ENCODE measurements around the gene EXOSC9.

The EXOSC9 gene

DNA sequence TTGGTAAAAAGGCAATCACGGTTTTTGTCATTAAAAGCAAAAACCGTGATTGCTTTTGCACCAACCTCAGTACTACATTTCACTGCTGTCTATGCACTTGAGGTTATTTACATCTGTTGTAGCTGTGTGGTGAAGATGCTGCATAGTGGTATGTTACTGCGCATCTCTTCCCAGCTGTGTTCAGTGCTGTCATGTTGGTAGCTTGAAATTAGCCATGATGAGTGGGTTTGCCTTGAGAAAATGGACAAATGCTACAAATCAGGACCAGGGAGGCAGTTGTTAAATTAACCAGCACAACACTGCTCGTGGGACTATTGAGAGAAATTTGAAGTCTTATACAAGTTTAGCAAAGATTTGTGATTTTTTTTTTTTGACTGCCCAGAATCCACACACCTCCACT is 34.0 kb upstream of the EXOSC9 start:
- no peaks in the 10 kb centered on the region for H3K27me3 ChIP-seq
- TF ChIP-seq Cebpa-rat (IDR thresholded peaks at IDR 0.05), result no peak

GRCh38 chr4:121769341-121769740 is 31.8 kb upstream of the EXOSC9 start:
- Histone ChIP-seq H3K4me1 (no peaks in the 10 kb centered on the region), H4K20me1 (no peaks in the 10 kb centered on the region), H3K4me3 (no peak overlapping the region), H3K27ac (no peak overlapping the region), H3K9ac (no peak overlapping the region), H3K27me3 (no peaks in the 10 kb centered on the region), H3K4me2 (no peak overlapping the region), H3K9me3 (replicated peaks in 1 of 11) (peaks cover 8 to 12% (median 11%) of the 10 kb centered on the region in 11 experiments), H3K36me3 (no peaks in the 10 kb centered on the region)
- no peak for TF ChIP-seq Cebpa-rat (IDR thresholded peaks at IDR 0.05)

More for the DNA sequence above, 34.0 kb upstream of the EXOSC9 start:
- no peaks in the 10 kb centered on the region for H3K4me1 ChIP-seq
- no peak overlapping the region for H3K9ac ChIP-seq
- H3K9me3 ChIP-seq (replicated peaks in 1 of 11), result peaks cover 8 to 16% (median 11%) of the 10 kb centered on the region in 11 experiments
- H3K36me3 ChIP-seq, result no peaks in the 10 kb centered on the region
- H4K20me1 ChIP-seq, result no peaks in the 10 kb centered on the region
- no peak overlapping the region for H3K27ac ChIP-seq
- H3K4me3 ChIP-seq, result no peak overlapping the region
- no peak overlapping the region for H3K4me2 ChIP-seq

DNA sequence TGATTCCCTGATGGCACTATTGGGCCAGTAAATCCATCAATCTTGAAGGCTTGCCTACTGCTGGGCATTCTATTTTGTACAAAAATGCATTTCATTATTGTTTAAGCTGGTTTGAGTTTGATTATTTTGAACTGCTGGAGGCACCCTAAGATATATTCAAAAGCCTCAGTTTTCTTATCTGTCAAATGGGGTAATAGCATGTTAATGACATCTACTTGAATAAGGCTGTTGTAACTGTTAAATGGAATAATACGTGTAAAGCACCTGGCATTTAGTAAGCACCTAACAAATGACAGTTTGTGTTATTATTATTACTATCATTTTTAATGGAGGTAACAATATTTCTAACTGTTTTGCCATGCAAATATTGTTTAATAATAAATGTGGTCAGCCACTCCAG is 29.3 kb upstream of the EXOSC9 start:
- Histone ChIP-seq H3K4me1 (peaks cover 0 to 4% (median 0%) of the 10 kb centered on the region in 10 experiments; a peak in 1 of 20 replicates), H3K27me3 (no peaks in the 10 kb centered on the region), H4K20me1 (no peaks in the 10 kb centered on the region), H3K9ac (no peak overlapping the region), H3K9me3 (replicated peaks in 1 of 11) (no peaks in the 10 kb centered on the region), H3K4me3 (no peak overlapping the region), H3K36me3 (no peaks in the 10 kb centered on the region), H3K27ac (no peak overlapping the region), H3K4me2 (no peak overlapping the region)
- TF ChIP-seq Cebpa-rat (IDR thresholded peaks at IDR 0.05), result no peak

DNA sequence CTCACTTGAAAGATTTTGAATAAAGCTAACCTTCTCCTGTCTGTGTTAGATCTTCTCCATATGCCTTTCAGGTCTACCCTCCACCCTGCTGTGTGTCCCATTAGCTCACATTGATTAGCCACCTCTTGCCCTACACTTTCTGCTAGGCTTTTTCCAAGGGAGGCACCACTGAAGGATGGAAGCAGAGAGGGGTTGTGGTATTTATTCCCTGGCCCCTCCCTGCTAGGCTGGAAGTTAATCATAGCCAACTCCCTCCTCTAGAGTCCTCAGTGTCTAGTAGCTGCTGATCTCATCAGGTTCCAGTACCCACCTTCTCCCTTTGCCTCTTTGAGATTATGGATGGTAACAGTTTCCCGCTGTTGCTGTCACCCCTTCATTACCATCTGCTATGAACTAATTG is 27.2 kb upstream of the EXOSC9 start:
- no peaks in the 10 kb centered on the region for H4K20me1 ChIP-seq
- H3K4me1 ChIP-seq, result peaks cover 5 to 19% (median 11%) of the 10 kb centered on the region in 10 experiments; a peak in 17 of 20 replicates
- no peaks in the 10 kb centered on the region for H3K36me3 ChIP-seq
- no peak overlapping the region for H3K27ac ChIP-seq
- H3K4me2 ChIP-seq, result no peak overlapping the region
- no peak overlapping the region for H3K9ac ChIP-seq
- TF ChIP-seq Cebpa-rat (IDR thresholded peaks at IDR 0.05), result no peak
- no peak overlapping the region for H3K4me3 ChIP-seq
- no peaks in the 10 kb centered on the region for H3K27me3 ChIP-seq
- H3K9me3 ChIP-seq (replicated peaks in 1 of 11), result no peaks in the 10 kb centered on the region

- Histone ChIP-seq H3K4me1 (peaks cover 5 to 19% (median 11%) of the 10 kb centered on the region in 10 experiments; a peak in 17 of 20 replicates), H3K9me3 (replicated peaks in 1 of 11) (no peaks in the 10 kb centered on the region), H4K20me1 (no peaks in the 10 kb centered on the region), H3K4me3 (no peak overlapping the region), H3K4me2 (peak overlapping the region in 2 of 11 experiments; percentile 42 to 52; a peak in 2 of 22 replicates), H3K27ac (no peak overlapping the region), H3K27me3 (no peaks in the 10 kb centered on the region), H3K36me3 (no peaks in the 10 kb centered on the region), H3K9ac (no peak overlapping the region)
- no peak for TF ChIP-seq Cebpa-rat (IDR thresholded peaks at IDR 0.05)
Measured at GRCh38 chr4:121776610-121777401, 24.3 kb upstream of the EXOSC9 start.

GRCh38 chr4:121777625-121778024 is 23.5 kb upstream of the EXOSC9 start:
- no peaks in the 10 kb centered on the region for H3K9me3 ChIP-seq (replicated peaks in 1 of 11)
- no peaks in the 10 kb centered on the region for H3K36me3 ChIP-seq
- no peaks in the 10 kb centered on the region for H3K27me3 ChIP-seq
- H3K27ac ChIP-seq, result no peak overlapping the region; a peak in 1 of 22 replicates
- TF ChIP-seq Cebpa-rat (IDR thresholded peaks at IDR 0.05), result no peak
- no peak overlapping the region for H3K4me3 ChIP-seq
- H3K9ac ChIP-seq, result no peak overlapping the region
- H3K4me1 ChIP-seq, result peaks cover 5 to 19% (median 11%) of the 10 kb centered on the region in 10 experiments; a peak in 17 of 20 replicates
- H3K4me2 ChIP-seq, result peak overlapping the region; percentile 17 to 56 (median 46); a peak in 21 of 22 replicates
- H4K20me1 ChIP-seq, result no peaks in the 10 kb centered on the region

DNA sequence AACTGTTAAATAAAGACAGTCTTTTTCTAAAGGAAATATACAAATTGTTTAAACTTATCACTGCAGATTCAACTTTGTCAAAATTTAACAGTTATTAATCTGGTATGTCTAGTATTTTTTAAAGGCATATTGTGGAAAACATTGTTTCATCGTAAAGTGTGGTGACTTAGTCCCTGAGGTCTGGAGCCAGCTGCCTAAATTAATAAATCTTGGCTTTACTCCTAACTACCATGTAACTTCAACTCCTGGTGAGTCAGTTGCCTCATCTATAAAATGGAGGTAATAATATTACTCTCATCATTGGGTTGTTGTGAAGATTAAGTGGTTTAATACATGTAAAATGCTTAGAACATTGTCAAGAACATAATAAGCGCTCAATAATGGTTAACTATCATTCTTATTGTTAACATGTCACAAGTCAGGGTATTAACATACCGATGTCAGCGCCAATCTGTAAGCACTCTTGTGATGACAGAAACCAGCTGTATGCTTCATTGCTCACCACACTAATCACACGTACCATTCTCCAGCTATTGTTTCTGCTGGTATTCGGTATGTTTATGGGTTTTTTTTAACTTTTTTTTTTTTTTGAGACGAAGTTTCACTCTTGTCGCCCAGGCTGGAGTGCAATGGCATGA is 22.0 kb upstream of the EXOSC9 start:
- TF ChIP-seq Cebpa-rat (IDR thresholded peaks at IDR 0.05), result no peak
- H3K27ac ChIP-seq, result no peak overlapping the region
- H4K20me1 ChIP-seq, result no peaks in the 10 kb centered on the region
- peaks cover 0 to 1% (median 0%) of the 10 kb centered on the region in 11 experiments; a peak in 1 of 22 replicates for H3K9me3 ChIP-seq (replicated peaks in 1 of 11)
- H3K9ac ChIP-seq, result no peak overlapping the region
- H3K36me3 ChIP-seq, result no peaks in the 10 kb centered on the region
- H3K4me1 ChIP-seq, result peaks cover 8 to 19% (median 11%) of the 10 kb centered on the region in 10 experiments; a peak in 18 of 20 replicates
- no peak overlapping the region for H3K4me2 ChIP-seq
- no peaks in the 10 kb centered on the region for H3K27me3 ChIP-seq
- H3K4me3 ChIP-seq, result no peak overlapping the region

- Histone ChIP-seq H3K4me3 (no peak overlapping the region), H3K9me3 (replicated peaks in 1 of 11) (peaks cover 0 to 6% (median 4%) of the 10 kb centered on the region in 11 experiments; a peak in 4 of 22 replicates), H3K36me3 (no peaks in the 10 kb centered on the region), H3K4me1 (peaks cover under 1 to 8% (median 1%) of the 10 kb centered on the region in 10 experiments; a peak in 15 of 20 replicates), H3K9ac (no peak overlapping the region), H4K20me1 (no peaks in the 10 kb centered on the region), H3K4me2 (peak overlapping the region in 3 of 11 experiments; percentile 9 to 18 (median 16); a peak in 2 of 22 replicates), H3K27me3 (no peaks in the 10 kb centered on the region), H3K27ac (no peak overlapping the region)
- TF ChIP-seq Cebpa-rat (IDR thresholded peaks at IDR 0.05), result no peak
Measured at GRCh38 chr4:121783210-121783609, 17.9 kb upstream of the EXOSC9 start.

DNA sequence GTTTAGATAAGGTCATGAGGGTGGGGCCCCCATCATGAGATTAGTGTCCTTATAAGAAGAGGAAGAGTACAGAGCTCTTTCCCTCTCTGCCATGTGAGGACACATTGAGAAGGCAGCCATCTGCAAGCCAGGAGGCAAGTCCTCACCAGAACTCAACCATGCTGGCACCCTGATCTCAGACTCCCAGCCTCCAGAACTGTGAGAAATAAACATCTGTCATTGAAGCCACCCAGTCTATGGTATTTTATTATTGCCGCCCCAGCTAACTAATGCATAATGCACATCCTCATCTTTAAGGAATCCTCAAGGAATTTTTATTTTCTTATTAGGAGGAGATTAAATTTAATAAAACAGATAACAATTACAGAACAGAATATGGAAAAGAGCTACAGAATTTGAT is 16.7 kb upstream of the EXOSC9 start:
- Histone ChIP-seq H4K20me1 (no peaks in the 10 kb centered on the region), H3K9ac (no peak overlapping the region), H3K27me3 (no peaks in the 10 kb centered on the region), H3K27ac (no peak overlapping the region), H3K9me3 (replicated peaks in 1 of 11) (peaks cover 0 to 6% (median 4%) of the 10 kb centered on the region in 11 experiments; a peak in 4 of 22 replicates), H3K36me3 (no peaks in the 10 kb centered on the region), H3K4me1 (peaks cover 0 to 8% (median 0%) of the 10 kb centered on the region in 10 experiments; a peak in 3 of 20 replicates), H3K4me2 (no peak overlapping the region), H3K4me3 (no peak overlapping the region)
- no peak for TF ChIP-seq Cebpa-rat (IDR thresholded peaks at IDR 0.05)

Measured in BLaER1 treated with 17β-estradiol and CSF1 and Interleukin-3, amounts not matched to agents 10 nM and 100 nM (cell line).